Mesothelial cell of epicardium (in vitro differentiated cells): ENCODE data around the gene LRRC41. TPM values are rescaled to one million over a fixed set of nuclear protein-coding genes. Genes with fewer than 3 reads are reported as not detected.

Source experiments
- DNase-seq, 2 experiments: peaks; one replicate each; pipeline ENCODE4 v3.0.0; 2021; ENCODE audit warnings: low spot score in 2 of 2; ENCODE audit not compliant: unreplicated experiment in 2 of 2
- H3K27ac Mint-ChIP-seq: 2 replicates; pipeline ENCODE4 v1.8.0; 2021; ENCODE audit warnings: mixed read lengths
- H3K27me3 Mint-ChIP-seq: 2 replicates; pipeline ENCODE4 v1.8.0; 2021; ENCODE audit warnings: low read depth, mixed read lengths
- H3K36me3 Mint-ChIP-seq: 2 replicates; pipeline ENCODE4 v1.8.0; 2021; ENCODE audit warnings: mixed read lengths
- H3K4me1 Mint-ChIP-seq: 2 replicates; pipeline ENCODE4 v1.8.0; 2021; ENCODE audit warnings: mixed read lengths
- H3K4me3 Mint-ChIP-seq: 2 replicates; pipeline ENCODE4 v1.8.0; 2021; ENCODE audit warnings: mild to moderate bottlenecking, moderate library complexity, mixed read lengths
- H3K9me3 Mint-ChIP-seq: 2 replicates; pipeline ENCODE4 v1.8.0; 2021; ENCODE audit warnings: mixed read lengths
- CTCF ChIP-seq: fragments of 200-600 bp; sonication (generic); IDR thresholded peaks from one replicate; pipeline ENCODE4 v1.5.0; 2021; ENCODE audit warnings: antibody characterized with exemption; ENCODE audit not compliant: unreplicated experiment
- total RNA-seq: library from RNA; stranded (reverse); gene quantifications from 3 replicates; pipeline ENCODE4 v1.2.1, GENCODE V29; 2021

The LRRC41 gene
- total RNA-seq, 1 donor from 2014 or later, result 122 TPM

GRCh38 chr1:46298387-46298786 is 5.0 kb downstream of the LRRC41 start:
- Mint-ChIP-seq H3K9me3 (no peaks in the 10 kb centered on the region), H3K27me3 (no peaks in the 10 kb centered on the region), H3K36me3 (peaks cover 28% of the 10 kb centered on the region), H3K4me1 (peaks cover 23% of the 10 kb centered on the region), H3K4me3 (no peak overlapping the region), H3K27ac (no peak overlapping the region)
- no peak for DNase-seq
- TF ChIP-seq CTCF, result no peak

GRCh38 chr1:46295306-46295705 is 8.1 kb downstream of the LRRC41 start:
- DNase-seq, result no peak
- Mint-ChIP-seq H3K9me3 (no peaks in the 10 kb centered on the region), H3K36me3 (peaks cover 34% of the 10 kb centered on the region), H3K27ac (no peak overlapping the region), H3K4me3 (no peak overlapping the region), H3K4me1 (peaks cover 10% of the 10 kb centered on the region), H3K27me3 (no peaks in the 10 kb centered on the region)
- TF ChIP-seq CTCF, result no peak

- TF ChIP-seq CTCF, result no peak
- H3K4me3 Mint-ChIP-seq, result no peak overlapping the region
- H3K4me1 Mint-ChIP-seq, result no peaks in the 10 kb centered on the region
- no peak for DNase-seq
- H3K9me3 Mint-ChIP-seq, result no peaks in the 10 kb centered on the region
- no peaks in the 10 kb centered on the region for H3K27me3 Mint-ChIP-seq
- no peak overlapping the region for H3K27ac Mint-ChIP-seq
- peaks cover 35% of the 10 kb centered on the region for H3K36me3 Mint-ChIP-seq
Observed at GRCh38 chr1:46289976-46290375, 13.4 kb downstream of the LRRC41 start.

- TF ChIP-seq CTCF, result no peak
- H3K4me1 Mint-ChIP-seq, result no peaks in the 10 kb centered on the region
- no peak for DNase-seq
- no peaks in the 10 kb centered on the region for H3K27me3 Mint-ChIP-seq
- H3K36me3 Mint-ChIP-seq, result peaks cover 38% of the 10 kb centered on the region
- H3K4me3 Mint-ChIP-seq, result no peak overlapping the region
- H3K9me3 Mint-ChIP-seq, result no peaks in the 10 kb centered on the region
- no peak overlapping the region for H3K27ac Mint-ChIP-seq
Observed at GRCh38 chr1:46289134-46289494, 14.3 kb downstream of the LRRC41 start.

GRCh38 chr1:46288485-46289133 is 14.8 kb downstream of the LRRC41 start:
- Mint-ChIP-seq H3K27me3 (no peaks in the 10 kb centered on the region), H3K4me1 (no peaks in the 10 kb centered on the region), H3K27ac (no peak overlapping the region), H3K36me3 (peaks cover 41% of the 10 kb centered on the region), H3K9me3 (no peaks in the 10 kb centered on the region), H3K4me3 (no peak overlapping the region)
- no peak for TF ChIP-seq CTCF
- DNase-seq, result no peak
